Heart left ventricle (tissue), 13 donors: ENCODE measurements around the gene DLX2.

Experiments
- POLR2A ChIP-seq, 2 donors: fragments of 450-650 bp; IDR thresholded peaks; one replicate each; pipeline ENCODE4 v1.6.1; 2017; ENCODE audit warnings: antibody characterized with exemption in 2 of 2, mild to moderate bottlenecking in 2 of 2, moderate library complexity in 2 of 2
- TF ChIP-seq, protein P1 (sequence below), 12 donors: fragments of 200-600 bp; sonication (generic) in 4 of 12; IDR thresholded peaks; one replicate each; pipeline versions ENCODE4 v1.5.0 to v1.8.0; 2018 to 2022; ENCODE audit warnings: antibody characterized with exemption in 12 of 12, mild to moderate bottlenecking in 5 of 12
- donor health status: ischemic (EF 13 %, LVEDD 7.1; RV severe dilation, severe dysfunction).
- donor health status: DM: no; HTN: yes; CAD: no.
- donor health status: DM: no; HTN: no; CAD: no.
- donor health status: ischemic (EF 25% LVEDD 6.9; RV normal size, moderate dysfunction).
- donor health status: ischemic (EF 25% LVEDD 5.7; RV mildly dilated, moderate dysfunction).
- donor health status: ischemic (EF 35%, LVEDD 5.7; RV mildly dilated, moderate dysfunction).
- donor health status: nonischemic (EF 11% LVEDD 7.7; RV severe dilation, severe dysfunction).
- donor health status: DM: yes; HTN: yes; CAD: no.
- donor health status: PGD.
- donor health status: ischemic (EF 29% LVEDD 5.4; RV normal size, mild dysfunction).
- donor health status: nonischemic (EF 23%, LVEDD 6.1; RV moderate dilation, normal function).

- TF ChIP-seq, protein P1, sequence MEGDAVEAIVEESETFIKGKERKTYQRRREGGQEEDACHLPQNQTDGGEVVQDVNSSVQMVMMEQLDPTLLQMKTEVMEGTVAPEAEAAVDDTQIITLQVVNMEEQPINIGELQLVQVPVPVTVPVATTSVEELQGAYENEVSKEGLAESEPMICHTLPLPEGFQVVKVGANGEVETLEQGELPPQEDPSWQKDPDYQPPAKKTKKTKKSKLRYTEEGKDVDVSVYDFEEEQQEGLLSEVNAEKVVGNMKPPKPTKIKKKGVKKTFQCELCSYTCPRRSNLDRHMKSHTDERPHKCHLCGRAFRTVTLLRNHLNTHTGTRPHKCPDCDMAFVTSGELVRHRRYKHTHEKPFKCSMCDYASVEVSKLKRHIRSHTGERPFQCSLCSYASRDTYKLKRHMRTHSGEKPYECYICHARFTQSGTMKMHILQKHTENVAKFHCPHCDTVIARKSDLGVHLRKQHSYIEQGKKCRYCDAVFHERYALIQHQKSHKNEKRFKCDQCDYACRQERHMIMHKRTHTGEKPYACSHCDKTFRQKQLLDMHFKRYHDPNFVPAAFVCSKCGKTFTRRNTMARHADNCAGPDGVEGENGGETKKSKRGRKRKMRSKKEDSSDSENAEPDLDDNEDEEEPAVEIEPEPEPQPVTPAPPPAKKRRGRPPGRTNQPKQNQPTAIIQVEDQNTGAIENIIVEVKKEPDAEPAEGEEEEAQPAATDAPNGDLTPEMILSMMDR (IDR thresholded peaks at IDR 0.05), result no peak
- no peak for TF ChIP-seq POLR2A (IDR thresholded peaks at IDR 0.05)
Observed at GRCh38 chr2:172143817-172144216, 41.1 kb upstream of the DLX2 start.
